ENCODE measurements around the gene ZNF526. TPM values are rescaled to one million over a fixed set of nuclear protein-coding genes. Genes with fewer than 3 reads are reported as not detected.

ZNF526 gene
- total and polyA plus RNA-seq, 2 experiments from 2014 or later, result 8.8 to 9.2 TPM

- H3K36me3 ChIP-seq, result no peaks in the 10 kb centered on the region
- DNase-seq (ENCODE audit: low read depth in 1 of 2, low spot score in 1 of 2), result no peak
- H3K27me3 ChIP-seq, result peaks cover 81% of the 10 kb centered on the region
- H3K27ac ChIP-seq, result no peak overlapping the region
- no peak for TF ChIP-seq CTCF (IDR thresholded peaks at IDR 0.05; ENCODE audit: low read depth, low read length)
- no peak overlapping the region for H3K4me3 ChIP-seq
- no peaks in the 10 kb centered on the region for H3K9me3 ChIP-seq (ENCODE audit: low read depth)
- peaks cover 5% of the 10 kb centered on the region for H3K4me1 ChIP-seq (ENCODE audit: low read depth)
Observed at GRCh38 chr19:42174958-42175734, 45.0 kb upstream of the ZNF526 start.

- peak in 1 of 2 donors; percentile 35 for DNase-seq (ENCODE audit: low read depth in 1 of 2, low spot score in 1 of 2)
- Histone ChIP-seq H3K9me3 (ENCODE audit: low read depth) (no peaks in the 10 kb centered on the region), H3K36me3 (no peaks in the 10 kb centered on the region), H3K27me3 (peaks cover 90% of the 10 kb centered on the region), H3K4me3 (peak overlapping the region; percentile 42), H3K4me1 (ENCODE audit: low read depth) (peaks cover 5% of the 10 kb centered on the region), H3K27ac (no peak overlapping the region)
- no peak for TF ChIP-seq CTCF (IDR thresholded peaks at IDR 0.05; ENCODE audit: low read depth, low read length)
Observed at GRCh38 chr19:42175952-42176648, 44.0 kb upstream of the ZNF526 start.

GRCh38 chr19:42176649-42176989 is 43.5 kb upstream of the ZNF526 start:
- peaks cover 5% of the 10 kb centered on the region for H3K4me1 ChIP-seq (ENCODE audit: low read depth)
- no peaks in the 10 kb centered on the region for H3K36me3 ChIP-seq
- peaks cover 96% of the 10 kb centered on the region for H3K27me3 ChIP-seq
- H3K27ac ChIP-seq, result no peak overlapping the region
- no peak for TF ChIP-seq CTCF (IDR thresholded peaks at IDR 0.05; ENCODE audit: low read depth, low read length)
- DNase-seq (ENCODE audit: low read depth in 1 of 2, low spot score in 1 of 2), result peak in 1 of 2 donors; percentile 67
- no peaks in the 10 kb centered on the region for H3K9me3 ChIP-seq (ENCODE audit: low read depth)
- peak overlapping the region; percentile 42 for H3K4me3 ChIP-seq

GRCh38 chr19:42176990-42177685 is 43.0 kb upstream of the ZNF526 start:
- DNase-seq (ENCODE audit: low read depth in 1 of 2, low spot score in 1 of 2), result peak; percentile 80 to 89
- peak; percentile 31 for TF ChIP-seq CTCF (IDR thresholded peaks at IDR 0.05; ENCODE audit: low read depth, low read length)
- Histone ChIP-seq H3K4me1 (ENCODE audit: low read depth) (peaks cover 5% of the 10 kb centered on the region), H3K27me3 (peaks cover 98% of the 10 kb centered on the region), H3K36me3 (no peaks in the 10 kb centered on the region), H3K9me3 (ENCODE audit: low read depth) (no peaks in the 10 kb centered on the region), H3K27ac (no peak overlapping the region), H3K4me3 (peak overlapping the region; percentile 42)

- TF ChIP-seq CTCF (IDR thresholded peaks at IDR 0.05; ENCODE audit: low read depth, low read length), result no peak
- Histone ChIP-seq H3K27me3 (peaks cover 98% of the 10 kb centered on the region), H3K36me3 (no peaks in the 10 kb centered on the region), H3K27ac (no peak overlapping the region), H3K9me3 (ENCODE audit: low read depth) (no peaks in the 10 kb centered on the region), H3K4me3 (no peak overlapping the region), H3K4me1 (ENCODE audit: low read depth) (peaks cover 5% of the 10 kb centered on the region)
- DNase-seq (ENCODE audit: low read depth in 1 of 2, low spot score in 1 of 2), result no peak
Observed at GRCh38 chr19:42177686-42178019, 42.5 kb upstream of the ZNF526 start.
